Endothelial cell of umbilical vein (primary cell): ENCODE results near the gene CBFA2T3. TPM values are rescaled to one million over a fixed set of nuclear protein-coding genes. Genes with fewer than 3 reads are reported as not detected.

Source experiments
- BruUV-seq: library from RNA; stranded (reverse); fragments of 400-500 nt; replicated peaks from 2 replicates; lab custom pipeline; 2021; lab: Mats Ljungman, UMichigan
- CTCF ChIA-PET: fragments of 300-600, 350-600 bp; sonication (Branson Sonifier 250); formaldehyde crosslinking; loops from one replicate; lab custom pipeline; 2021; ENCODE audit warnings: antibody characterized with exemption, inconsistent platforms; lab: Charles Lee
- POLR2A ChIA-PET: fragments of 300-600, 350-600 bp; sonication (Branson Sonifier 250); formaldehyde crosslinking; loops from one replicate; lab custom pipeline; 2021; ENCODE audit warnings: antibody characterized with exemption, inconsistent platforms; lab: Charles Lee
- DNase-seq: peaks from one replicate; pipeline ENCODE4 v3.0.0-alpha.2; 2011; ENCODE audit warnings: low read depth, low spot score
- FAIRE-seq: peaks from 2 replicates; lab custom pipeline; 2011; peaks lifted over from hg19 to GRCh38; lab: Jason Lieb, UNC
- H2AFZ ChIP-seq: 2 replicates; pipeline ENCODE4 v1.6.0; 2012; ENCODE audit warnings: low read depth, low read length, control low read depth, inconsistent platforms
- H3K27ac ChIP-seq: 2 replicates; pipeline ENCODE4 v1.5.1; 2011; ENCODE audit warnings: low read depth, mild to moderate bottlenecking, control low read depth, low read length, moderate library complexity; ENCODE audit not compliant: insufficient read depth
- H3K27me3 ChIP-seq, 2 experiments: 2 replicates each; pipeline versions ENCODE4 v1.6.0 to v1.6.1; 2011; ENCODE audit warnings: low read length in 2 of 2, mixed read lengths in 1 of 2; ENCODE audit not compliant: control insufficient read depth in 2 of 2, insufficient read depth in 2 of 2
- H3K36me3 ChIP-seq, 2 experiments: 2 replicates in 1 of 2; 3 replicates in 1 of 2; pipeline ENCODE4 v1.5.1; 2011; ENCODE audit warnings: low read length in 2 of 2, mild to moderate bottlenecking in 1 of 2, moderate library complexity in 1 of 2; ENCODE audit not compliant: control insufficient read depth in 2 of 2, insufficient read depth in 2 of 2; ENCODE audit errors: extremely low read depth in 1 of 2
- H3K4me1 ChIP-seq: 3 replicates; pipeline ENCODE4 v1.5.1; 2011; ENCODE audit warnings: mild to moderate bottlenecking, low read length; ENCODE audit not compliant: control insufficient read depth, insufficient read depth; ENCODE audit errors: extremely low read depth
- H3K4me2 ChIP-seq: 2 replicates; pipeline ENCODE4 v1.6.1; 2011; ENCODE audit warnings: low read length, control low read depth, mixed read lengths; ENCODE audit not compliant: insufficient read depth
- H3K4me3 ChIP-seq, 3 experiments: fragments of 200-600 bp in 1 of 3; sonication (generic), shearing (Covaris generic) in 1 of 3; replicated peaks in 1 of 3; 2 replicates each; pipeline ENCODE4 v1.5.1; 2011 to 2016; ENCODE audit warnings: control low read depth in 3 of 3, low read length in 3 of 3, mild to moderate bottlenecking in 2 of 3, inconsistent platforms in 1 of 3, low read depth in 1 of 3, moderate library complexity in 1 of 3; ENCODE audit not compliant: insufficient read depth in 1 of 3
- H3K79me2 ChIP-seq: 2 replicates; pipeline ENCODE4 v1.6.0; 2012; ENCODE audit warnings: low read length, inconsistent platforms; ENCODE audit not compliant: control insufficient read depth, insufficient read depth
- H3K9ac ChIP-seq: replicated peaks from 2 replicates; pipeline ENCODE3; 2011; ENCODE audit warnings: low read length, control low read depth; ENCODE audit not compliant: insufficient read depth; ENCODE audit errors: extremely low read depth
- H3K9me1 ChIP-seq: replicated peaks from 3 replicates; pipeline ENCODE4 v1.6.0; 2011; ENCODE audit warnings: mild to moderate bottlenecking, low read length; ENCODE audit not compliant: control insufficient read depth, insufficient read depth; ENCODE audit errors: extremely low read depth
- H3K9me3 ChIP-seq: replicated peaks from 2 replicates; pipeline ENCODE4 v1.5.1; 2012; ENCODE audit warnings: low read length, inconsistent platforms; ENCODE audit not compliant: control insufficient read depth, insufficient read depth
- H4K20me1 ChIP-seq: replicated peaks from 2 replicates; pipeline ENCODE3; 2011; ENCODE audit warnings: mild to moderate bottlenecking, low read length; ENCODE audit not compliant: control insufficient read depth, insufficient read depth; ENCODE audit errors: extremely low read depth
- EZH2 ChIP-seq: IDR thresholded peaks from 2 replicates; pipeline ENCODE4 v1.6.1; 2012; ENCODE audit warnings: borderline replicate concordance, low read depth, mild to moderate bottlenecking, moderate library complexity, low read length, inconsistent platforms; ENCODE audit not compliant: severe bottlenecking
- FOS ChIP-seq: IDR thresholded peaks from 2 replicates; pipeline ENCODE4 v1.6.1; 2011; ENCODE audit warnings: mild to moderate bottlenecking, low read length, moderate library complexity, borderline replicate concordance; ENCODE audit not compliant: insufficient read depth
- GATA2 ChIP-seq: IDR thresholded peaks from 2 replicates; pipeline ENCODE4 v1.7.0; 2011; ENCODE audit warnings: low read depth, mild to moderate bottlenecking, moderate library complexity, mixed read lengths, low read length; ENCODE audit not compliant: insufficient read length, insufficient read depth
- JUN ChIP-seq: IDR thresholded peaks from 2 replicates; pipeline ENCODE4 v1.6.1; 2011; ENCODE audit warnings: borderline replicate concordance, low read depth; ENCODE audit not compliant: insufficient read length, insufficient read depth
- MAX ChIP-seq: IDR thresholded peaks from 2 replicates; pipeline ENCODE4 v1.6.1; 2011; ENCODE audit not compliant: insufficient read depth, insufficient read length
- MYC ChIP-seq: IDR thresholded peaks from one replicate; pipeline ENCODE4 v1.6.1; 2011; ENCODE audit warnings: mild to moderate bottlenecking, low read depth, low read length
- POLR2A ChIP-seq: IDR thresholded peaks from 2 replicates; pipeline ENCODE4 v1.6.1; 2012; ENCODE audit warnings: low read depth, mild to moderate bottlenecking, control low read depth, low read length
- POLR2AphosphoS5 ChIP-seq: IDR thresholded peaks from 2 replicates; pipeline ENCODE4 v1.6.1; 2012; ENCODE audit warnings: low read depth, mild to moderate bottlenecking, control low read depth, low read length, moderate library complexity; ENCODE audit not compliant: insufficient read depth
- dilution Hi-C: fragments of 300-500 bp; cut with MboI; formaldehyde crosslinking; loops from one replicate; pipeline ENCODE4 v1.15.0; 2019; ENCODE audit warnings: low sequenced_read_pairs; ENCODE audit not compliant: extremely low pct_ligation_motif_present
- intact Hi-C: fragments of 100-400 bp; cut with micrococcal nuclease; formaldehyde crosslinking; loops from one replicate; pipeline ENCODE4 v1.10.0; 2022
- polyA plus RNA-seq, 4 experiments: library from polyadenylated mRNA; depleted of rRNA in 3 of 4; stranded (reverse) in 3 of 4; unstranded in 1 of 4; fragments of >200 nt; gene quantifications; 2 replicates each; pipeline versions ENCODE4 v1.2.1 to v1.2.3, GENCODE V29; 2011 to 2012; ENCODE audit warnings: missing spikeins in 1 of 4
- total RNA-seq: library from RNA; stranded (reverse); gene quantifications from 2 replicates; pipeline ENCODE4 v1.2.3, GENCODE V29; 2021
- TF ChIP-seq, protein P1 (sequence below), 2 donors: IDR thresholded peaks; 1 replicate in 1 of 2; 2 replicates in 1 of 2; pipeline ENCODE4 v1.5.1; 2011; ENCODE audit warnings: low read length in 2 of 2, mild to moderate bottlenecking in 2 of 2, moderate library complexity in 2 of 2, control low read depth in 1 of 2, inconsistent platforms in 1 of 2, low read depth in 1 of 2; ENCODE audit not compliant: insufficient read depth in 1 of 2; ENCODE audit errors: extremely low read depth in 1 of 2

Gene CBFA2T3
- total and polyA plus RNA-seq, 2 donors (not counting 3 experiments of a cell fraction or from before 2014, with no cell fraction given): not detected

DNA sequence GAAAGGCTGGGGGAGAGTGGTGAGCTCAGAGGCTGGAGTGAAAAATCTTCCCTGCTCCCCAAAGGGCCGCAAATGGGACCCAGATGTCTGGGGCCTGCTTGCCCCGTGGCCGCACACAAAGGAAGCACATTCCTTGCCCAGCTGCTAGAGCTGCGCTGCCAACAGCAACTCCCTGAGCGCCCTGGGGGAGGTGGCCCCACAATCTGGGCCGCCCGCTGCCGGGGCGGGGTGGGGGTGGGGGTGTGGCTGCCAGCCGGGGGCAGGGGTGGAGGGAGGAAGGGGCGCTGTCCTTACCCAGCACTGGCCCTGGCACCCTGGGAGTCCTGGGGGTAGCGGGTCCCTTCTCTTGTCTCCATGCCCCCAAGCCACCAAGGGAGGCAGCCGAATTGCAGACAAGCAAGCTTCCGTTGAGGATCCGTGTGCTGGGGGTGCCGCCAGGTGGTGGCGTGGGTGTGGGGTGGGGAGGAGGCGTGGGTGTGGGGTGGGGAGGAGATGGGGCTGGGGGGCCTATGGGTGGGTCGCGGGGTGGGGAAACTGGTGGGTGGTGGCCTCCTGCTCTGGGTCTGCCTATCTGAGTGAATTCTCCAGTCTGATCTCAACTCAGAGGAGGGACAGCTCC lies 62.1 kb downstream of the CBFA2T3 start:
- BruUV-seq: no TSS peak
- intact Hi-C loops: no loop called here
- Histone ChIP-seq H4K20me1 (no peaks in the 10 kb centered on the region), H3K9me1 (no peaks in the 10 kb centered on the region), H2AFZ (no peak overlapping the region), H3K4me1 (no peaks in the 10 kb centered on the region), H3K79me2 (no peaks in the 10 kb centered on the region), H3K4me3 (no peak overlapping the region), H3K27ac (no peak overlapping the region), H3K9me3 (no peaks in the 10 kb centered on the region), H3K4me2 (no peak overlapping the region), H3K9ac (no peak overlapping the region), H3K27me3 (no peaks in the 10 kb centered on the region), H3K36me3 (no peaks in the 10 kb centered on the region)
- TF ChIP-seq EZH2 (no peak), POLR2AphosphoS5 (no peak), MYC (no peak), MAX (no peak), POLR2A (no peak), JUN (no peak), GATA2 (no peak), FOS (no peak)
- TF ChIP-seq, protein P1, sequence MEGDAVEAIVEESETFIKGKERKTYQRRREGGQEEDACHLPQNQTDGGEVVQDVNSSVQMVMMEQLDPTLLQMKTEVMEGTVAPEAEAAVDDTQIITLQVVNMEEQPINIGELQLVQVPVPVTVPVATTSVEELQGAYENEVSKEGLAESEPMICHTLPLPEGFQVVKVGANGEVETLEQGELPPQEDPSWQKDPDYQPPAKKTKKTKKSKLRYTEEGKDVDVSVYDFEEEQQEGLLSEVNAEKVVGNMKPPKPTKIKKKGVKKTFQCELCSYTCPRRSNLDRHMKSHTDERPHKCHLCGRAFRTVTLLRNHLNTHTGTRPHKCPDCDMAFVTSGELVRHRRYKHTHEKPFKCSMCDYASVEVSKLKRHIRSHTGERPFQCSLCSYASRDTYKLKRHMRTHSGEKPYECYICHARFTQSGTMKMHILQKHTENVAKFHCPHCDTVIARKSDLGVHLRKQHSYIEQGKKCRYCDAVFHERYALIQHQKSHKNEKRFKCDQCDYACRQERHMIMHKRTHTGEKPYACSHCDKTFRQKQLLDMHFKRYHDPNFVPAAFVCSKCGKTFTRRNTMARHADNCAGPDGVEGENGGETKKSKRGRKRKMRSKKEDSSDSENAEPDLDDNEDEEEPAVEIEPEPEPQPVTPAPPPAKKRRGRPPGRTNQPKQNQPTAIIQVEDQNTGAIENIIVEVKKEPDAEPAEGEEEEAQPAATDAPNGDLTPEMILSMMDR (IDR thresholded peaks at IDR 0.05; ENCODE audit: extremely low read depth in 1 of 2, insufficient read depth in 1 of 2, low read depth in 1 of 2, low read length in 2 of 2): no peak
- dilution Hi-C loops: no loop called here
- no peak for DNase-seq
- FAIRE-seq: no peak
- POLR2A ChIA-PET: no interaction called here
- CTCF ChIA-PET: no interaction called here
